Endothelial cell of umbilical vein (primary cell): ENCODE measurements around the gene MAML1. TPM values are rescaled to one million over a fixed set of nuclear protein-coding genes. Genes with fewer than 3 reads are reported as not detected.

ENCODE experiments used
- BruUV-seq: library from RNA; stranded (reverse); fragments of 400-500 nt; replicated peaks from 2 replicates; lab custom pipeline; 2021; lab: Mats Ljungman, UMichigan
- CTCF ChIA-PET: fragments of 300-600, 350-600 bp; sonication (Branson Sonifier 250); formaldehyde crosslinking; loops from one replicate; lab custom pipeline; 2021; ENCODE audit warnings: antibody characterized with exemption, inconsistent platforms; lab: Charles Lee
- POLR2A ChIA-PET: fragments of 300-600, 350-600 bp; sonication (Branson Sonifier 250); formaldehyde crosslinking; loops from one replicate; lab custom pipeline; 2021; ENCODE audit warnings: antibody characterized with exemption, inconsistent platforms; lab: Charles Lee
- DNase-seq: peaks from one replicate; pipeline ENCODE4 v3.0.0-alpha.2; 2011; ENCODE audit warnings: low read depth, low spot score
- FAIRE-seq: peaks from 2 replicates; lab custom pipeline; 2011; peaks lifted over from hg19 to GRCh38; lab: Jason Lieb, UNC
- H2AFZ ChIP-seq: 2 replicates; pipeline ENCODE4 v1.6.0; 2012; ENCODE audit warnings: low read depth, low read length, control low read depth, inconsistent platforms
- H3K27ac ChIP-seq: 2 replicates; pipeline ENCODE4 v1.5.1; 2011; ENCODE audit warnings: low read depth, mild to moderate bottlenecking, control low read depth, low read length, moderate library complexity; ENCODE audit not compliant: insufficient read depth
- H3K27me3 ChIP-seq, 2 experiments: 2 replicates each; pipeline versions ENCODE4 v1.6.0 to v1.6.1; 2011; ENCODE audit warnings: low read length in 2 of 2, mixed read lengths in 1 of 2; ENCODE audit not compliant: control insufficient read depth in 2 of 2, insufficient read depth in 2 of 2
- H3K36me3 ChIP-seq, 2 experiments: 2 replicates in 1 of 2; 3 replicates in 1 of 2; pipeline ENCODE4 v1.5.1; 2011; ENCODE audit warnings: low read length in 2 of 2, mild to moderate bottlenecking in 1 of 2, moderate library complexity in 1 of 2; ENCODE audit not compliant: control insufficient read depth in 2 of 2, insufficient read depth in 2 of 2; ENCODE audit errors: extremely low read depth in 1 of 2
- H3K4me1 ChIP-seq: 3 replicates; pipeline ENCODE4 v1.5.1; 2011; ENCODE audit warnings: mild to moderate bottlenecking, low read length; ENCODE audit not compliant: control insufficient read depth, insufficient read depth; ENCODE audit errors: extremely low read depth
- H3K4me2 ChIP-seq: 2 replicates; pipeline ENCODE4 v1.6.1; 2011; ENCODE audit warnings: low read length, control low read depth, mixed read lengths; ENCODE audit not compliant: insufficient read depth
- H3K4me3 ChIP-seq, 3 experiments: fragments of 200-600 bp in 1 of 3; sonication (generic), shearing (Covaris generic) in 1 of 3; replicated peaks in 1 of 3; 2 replicates each; pipeline ENCODE4 v1.5.1; 2011 to 2016; ENCODE audit warnings: control low read depth in 3 of 3, low read length in 3 of 3, mild to moderate bottlenecking in 2 of 3, inconsistent platforms in 1 of 3, low read depth in 1 of 3, moderate library complexity in 1 of 3; ENCODE audit not compliant: insufficient read depth in 1 of 3
- H3K79me2 ChIP-seq: 2 replicates; pipeline ENCODE4 v1.6.0; 2012; ENCODE audit warnings: low read length, inconsistent platforms; ENCODE audit not compliant: control insufficient read depth, insufficient read depth
- H3K9ac ChIP-seq: replicated peaks from 2 replicates; pipeline ENCODE3; 2011; ENCODE audit warnings: low read length, control low read depth; ENCODE audit not compliant: insufficient read depth; ENCODE audit errors: extremely low read depth
- H3K9me1 ChIP-seq: replicated peaks from 3 replicates; pipeline ENCODE4 v1.6.0; 2011; ENCODE audit warnings: mild to moderate bottlenecking, low read length; ENCODE audit not compliant: control insufficient read depth, insufficient read depth; ENCODE audit errors: extremely low read depth
- H3K9me3 ChIP-seq: replicated peaks from 2 replicates; pipeline ENCODE4 v1.5.1; 2012; ENCODE audit warnings: low read length, inconsistent platforms; ENCODE audit not compliant: control insufficient read depth, insufficient read depth
- H4K20me1 ChIP-seq: replicated peaks from 2 replicates; pipeline ENCODE3; 2011; ENCODE audit warnings: mild to moderate bottlenecking, low read length; ENCODE audit not compliant: control insufficient read depth, insufficient read depth; ENCODE audit errors: extremely low read depth
- CTCF ChIP-seq, 2 donors: IDR thresholded peaks; 1 replicate in 1 of 2; 2 replicates in 1 of 2; pipeline ENCODE4 v1.5.1; 2011; ENCODE audit warnings: low read length in 2 of 2, mild to moderate bottlenecking in 2 of 2, moderate library complexity in 2 of 2, control low read depth in 1 of 2, inconsistent platforms in 1 of 2, low read depth in 1 of 2; ENCODE audit not compliant: insufficient read depth in 1 of 2; ENCODE audit errors: extremely low read depth in 1 of 2
- JUN ChIP-seq: IDR thresholded peaks from 2 replicates; pipeline ENCODE4 v1.6.1; 2011; ENCODE audit warnings: borderline replicate concordance, low read depth; ENCODE audit not compliant: insufficient read length, insufficient read depth
- MAX ChIP-seq: IDR thresholded peaks from 2 replicates; pipeline ENCODE4 v1.6.1; 2011; ENCODE audit not compliant: insufficient read depth, insufficient read length
- dilution Hi-C: fragments of 300-500 bp; cut with MboI; formaldehyde crosslinking; loops from one replicate; pipeline ENCODE4 v1.15.0; 2019; ENCODE audit warnings: low sequenced_read_pairs; ENCODE audit not compliant: extremely low pct_ligation_motif_present
- intact Hi-C: fragments of 100-400 bp; cut with micrococcal nuclease; formaldehyde crosslinking; loops from one replicate; pipeline ENCODE4 v1.10.0; 2022
- polyA plus RNA-seq, 4 experiments: library from polyadenylated mRNA; depleted of rRNA in 3 of 4; stranded (reverse) in 3 of 4; unstranded in 1 of 4; fragments of >200 nt; gene quantifications; 2 replicates each; pipeline versions ENCODE4 v1.2.1 to v1.2.3, GENCODE V29; 2011 to 2012; ENCODE audit warnings: missing spikeins in 1 of 4
- total RNA-seq: library from RNA; stranded (reverse); gene quantifications from 2 replicates; pipeline ENCODE4 v1.2.3, GENCODE V29; 2021

Gene MAML1
- total and polyA plus RNA-seq, 2 donors (not counting 3 experiments of a cell fraction or from before 2014, with no cell fraction given), result 12.4 to 29.0 TPM

- FAIRE-seq (no peak), DNase-seq (no peak)
- no peaks in the 10 kb centered on the region for H3K9me3 ChIP-seq
- TF ChIP-seq CTCF (IDR thresholded peaks at IDR 0.05; ENCODE audit: extremely low read depth in 1 of 2, insufficient read depth in 1 of 2, low read depth in 1 of 2, low read length in 2 of 2), result no peak
- no peak overlapping the region for H3K27ac ChIP-seq
- no peak overlapping the region for H2AFZ ChIP-seq
- no peaks in the 10 kb centered on the region for H3K9me1 ChIP-seq
- dilution Hi-C loops (no loop called here), intact Hi-C loops (loop anchor here (10.0 kb wide), 1 partner anchor 133 kb away; no protein-coding TSS in a partner anchor)
- H3K79me2 ChIP-seq, result peaks cover 6% of the 10 kb centered on the region
- H3K9ac ChIP-seq, result no peak overlapping the region
- H3K27me3 ChIP-seq, result no peaks in the 10 kb centered on the region
- no TSS peak for BruUV-seq
- peaks cover 10 to 41% of the 10 kb centered on the region in 2 experiments for H3K36me3 ChIP-seq
- H4K20me1 ChIP-seq, result no peaks in the 10 kb centered on the region
- POLR2A ChIA-PET, result no interaction called here
- no peak overlapping the region for H3K4me3 ChIP-seq
- no peak overlapping the region for H3K4me2 ChIP-seq
- H3K4me1 ChIP-seq, result peaks cover 10% of the 10 kb centered on the region
- CTCF ChIA-PET, result interaction anchor here (8.8 kb wide), 1 partner anchor 35 kb away, joined by 103 read pairs; no protein-coding TSS in a partner anchor
Measured at GRCh38 chr5:179798144-179798770, 65.6 kb downstream of the MAML1 start.

GRCh38 chr5:179798771-179799643 is 66.4 kb downstream of the MAML1 start:
- no peaks in the 10 kb centered on the region for H3K9me3 ChIP-seq
- TF ChIP-seq CTCF (IDR thresholded peaks at IDR 0.05; ENCODE audit: extremely low read depth in 1 of 2, insufficient read depth in 1 of 2, low read depth in 1 of 2, low read length in 2 of 2), result no peak
- TF ChIP-seq MAX, result no peak
- TF ChIP-seq JUN, result no peak
- H3K4me3 ChIP-seq, result no peak overlapping the region
- no peak overlapping the region for H3K27ac ChIP-seq
- no peak for DNase-seq
- H3K4me2 ChIP-seq, result no peak overlapping the region
- ChIA-PET POLR2A (no interaction called here), CTCF (interaction anchor here (8.8 kb wide), 1 partner anchor 36 kb away, joined by 103 read pairs; no protein-coding TSS in a partner anchor)
- no TSS peak for BruUV-seq
- no peak overlapping the region for H2AFZ ChIP-seq
- peaks cover 10% of the 10 kb centered on the region for H3K79me2 ChIP-seq
- FAIRE-seq, result no peak
- peaks cover 11% of the 10 kb centered on the region for H3K4me1 ChIP-seq
- H3K36me3 ChIP-seq, result peaks cover 10 to 41% of the 10 kb centered on the region in 2 experiments
- no peaks in the 10 kb centered on the region for H3K27me3 ChIP-seq
- intact Hi-C loops (loop anchor here (10.0 kb wide), 1 partner anchor 134 kb away; no protein-coding TSS in a partner anchor), dilution Hi-C loops (no loop called here)
- H3K9ac ChIP-seq, result no peak overlapping the region
- no peaks in the 10 kb centered on the region for H4K20me1 ChIP-seq
- H3K9me1 ChIP-seq, result no peaks in the 10 kb centered on the region
